Activated B cell treated with CpG ODN at 0.5 μM for 24 hours (primary cell): ENCODE data around the gene ADGRG6. TPM values are rescaled to one million over a fixed set of nuclear protein-coding genes. Genes with fewer than 3 reads are reported as not detected.

Experiments
- ATAC-seq: fragments of 200-7000 bp; cut with Tn5 transposase; one replicate; pipeline ENCODE4 v1.10.0; 2021; ENCODE audit warnings: low read depth, mild to moderate bottlenecking, moderate library complexity
- CTCF ChIA-PET: fragments of 350-600 bp; sonication (Branson Sonifier 250); formaldehyde crosslinking; loops from one replicate; lab custom pipeline; 2021; ENCODE audit warnings: antibody characterized with exemption; lab: Charles Lee
- POLR2A ChIA-PET: fragments of 350-600 bp; sonication (Branson Sonifier 250); formaldehyde crosslinking; loops from one replicate; lab custom pipeline; 2021; ENCODE audit warnings: antibody characterized with exemption; lab: Charles Lee
- DNase-seq: peaks from one replicate; pipeline ENCODE4 v3.0.0; 2022
- H3K27ac Mint-ChIP-seq: one replicate; pipeline ENCODE4 v1.8.0; 2020; ENCODE audit warnings: mixed read lengths
- H3K27me3 Mint-ChIP-seq: one replicate; pipeline ENCODE4 v1.8.0; 2021; ENCODE audit warnings: mixed read lengths
- H3K36me3 Mint-ChIP-seq: one replicate; pipeline ENCODE4 v1.8.0; 2021; ENCODE audit warnings: low read depth, mixed read lengths
- H3K4me1 Mint-ChIP-seq: one replicate; pipeline ENCODE4 v1.8.0; 2021; ENCODE audit warnings: mixed read lengths
- H3K4me3 Mint-ChIP-seq: one replicate; pipeline ENCODE4 v1.8.0; 2020; ENCODE audit warnings: mild to moderate bottlenecking, mixed read lengths
- H3K9me3 Mint-ChIP-seq: one replicate; pipeline ENCODE4 v1.8.0; 2020; ENCODE audit warnings: mixed read lengths
- intact Hi-C: fragments of 100-400 bp; cut with micrococcal nuclease; formaldehyde crosslinking; loops from one replicate; pipeline ENCODE4 v1.15.1; 2024
- total RNA-seq: library from RNA; stranded (reverse); gene quantifications from 2 replicates; pipeline ENCODE4 v1.2.3, GENCODE V29; 2022
- TF ChIP-seq, protein P1 (sequence below): fragments of 200-600 bp; IDR thresholded peaks from one replicate; pipeline ENCODE4 v1.8.0; 2022; ENCODE audit warnings: antibody characterized with exemption, mild to moderate bottlenecking

Gene ADGRG6
- total RNA-seq, 1 donor from 2014 or later: not detected

DNA sequence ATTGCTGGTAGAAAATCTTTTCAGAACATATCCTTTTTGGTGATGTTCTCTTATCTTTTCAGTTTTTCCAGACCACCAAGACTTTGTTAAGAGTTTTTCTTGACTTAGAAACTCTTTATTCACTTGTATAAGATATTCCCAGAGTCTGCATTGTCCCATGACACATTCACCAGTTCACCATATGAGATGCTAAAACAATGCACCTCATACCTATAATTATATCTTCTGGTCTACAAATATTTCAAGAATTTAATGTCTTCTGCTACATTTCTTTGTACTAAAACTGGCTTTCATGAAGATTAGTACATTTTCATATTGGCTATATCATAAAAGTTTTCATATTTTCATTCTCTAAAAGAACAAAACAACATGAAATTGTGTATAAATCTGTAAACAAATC lies 111.3 kb downstream of the ADGRG6 start:
- H3K4me3 Mint-ChIP-seq: no peak overlapping the region
- no peaks in the 10 kb centered on the region for H3K27me3 Mint-ChIP-seq
- no peaks in the 10 kb centered on the region for H3K9me3 Mint-ChIP-seq
- TF ChIP-seq, protein P1, sequence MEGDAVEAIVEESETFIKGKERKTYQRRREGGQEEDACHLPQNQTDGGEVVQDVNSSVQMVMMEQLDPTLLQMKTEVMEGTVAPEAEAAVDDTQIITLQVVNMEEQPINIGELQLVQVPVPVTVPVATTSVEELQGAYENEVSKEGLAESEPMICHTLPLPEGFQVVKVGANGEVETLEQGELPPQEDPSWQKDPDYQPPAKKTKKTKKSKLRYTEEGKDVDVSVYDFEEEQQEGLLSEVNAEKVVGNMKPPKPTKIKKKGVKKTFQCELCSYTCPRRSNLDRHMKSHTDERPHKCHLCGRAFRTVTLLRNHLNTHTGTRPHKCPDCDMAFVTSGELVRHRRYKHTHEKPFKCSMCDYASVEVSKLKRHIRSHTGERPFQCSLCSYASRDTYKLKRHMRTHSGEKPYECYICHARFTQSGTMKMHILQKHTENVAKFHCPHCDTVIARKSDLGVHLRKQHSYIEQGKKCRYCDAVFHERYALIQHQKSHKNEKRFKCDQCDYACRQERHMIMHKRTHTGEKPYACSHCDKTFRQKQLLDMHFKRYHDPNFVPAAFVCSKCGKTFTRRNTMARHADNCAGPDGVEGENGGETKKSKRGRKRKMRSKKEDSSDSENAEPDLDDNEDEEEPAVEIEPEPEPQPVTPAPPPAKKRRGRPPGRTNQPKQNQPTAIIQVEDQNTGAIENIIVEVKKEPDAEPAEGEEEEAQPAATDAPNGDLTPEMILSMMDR: no peak
- H3K4me1 Mint-ChIP-seq: no peaks in the 10 kb centered on the region
- ATAC-seq: no peak
- ChIA-PET CTCF (no interaction called here), POLR2A (no interaction called here)
- intact Hi-C loops: no loop called here
- DNase-seq: no peak
- H3K36me3 Mint-ChIP-seq: no peaks in the 10 kb centered on the region
- no peak overlapping the region for H3K27ac Mint-ChIP-seq

DNA sequence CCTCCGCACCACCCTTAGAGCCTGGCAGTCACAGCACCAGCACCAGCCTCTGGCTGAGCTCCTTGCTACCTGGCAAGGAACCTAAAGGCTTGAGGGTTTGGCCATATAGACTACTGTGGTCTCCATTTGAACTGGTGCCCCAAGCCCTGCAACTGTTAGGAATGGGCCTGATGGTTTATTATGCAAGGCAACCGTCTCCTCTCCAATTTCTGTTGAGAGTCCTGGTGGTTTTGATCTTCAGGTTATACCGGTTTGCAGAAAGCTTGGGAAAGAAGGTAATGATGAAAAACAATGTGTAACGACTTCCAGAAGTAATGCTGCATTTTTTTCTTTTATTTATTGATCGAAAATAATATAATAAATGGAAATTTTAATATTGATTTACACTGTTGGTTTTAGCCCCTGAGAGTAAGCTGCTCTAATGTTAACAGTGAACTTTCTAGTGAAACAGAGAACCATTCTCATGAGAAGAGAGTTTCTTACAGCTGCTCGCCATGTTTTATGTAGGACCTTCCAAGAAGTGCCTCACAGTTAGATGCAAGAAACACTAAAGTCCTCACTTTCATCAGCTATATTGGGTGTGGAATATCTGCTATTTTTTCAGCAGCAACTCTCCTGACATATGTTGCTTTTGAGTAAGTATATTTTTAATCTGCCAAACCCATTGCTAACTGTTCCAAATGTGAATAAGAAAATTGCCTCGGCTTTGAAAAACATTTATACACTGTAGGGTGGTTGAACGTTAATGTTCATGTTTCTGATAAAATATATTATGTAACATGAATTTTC lies 112.8 kb downstream of the ADGRG6 start:
- CTCF ChIA-PET: no interaction called here
- Mint-ChIP-seq H3K9me3 (no peaks in the 10 kb centered on the region), H3K36me3 (no peaks in the 10 kb centered on the region), H3K27ac (no peak overlapping the region), H3K27me3 (no peaks in the 10 kb centered on the region), H3K4me3 (no peak overlapping the region), H3K4me1 (no peaks in the 10 kb centered on the region)
- ATAC-seq (no peak), DNase-seq (no peak)
- POLR2A ChIA-PET: no interaction called here
- intact Hi-C loops: no loop called here
- TF ChIP-seq, protein P1: no peak

DNA sequence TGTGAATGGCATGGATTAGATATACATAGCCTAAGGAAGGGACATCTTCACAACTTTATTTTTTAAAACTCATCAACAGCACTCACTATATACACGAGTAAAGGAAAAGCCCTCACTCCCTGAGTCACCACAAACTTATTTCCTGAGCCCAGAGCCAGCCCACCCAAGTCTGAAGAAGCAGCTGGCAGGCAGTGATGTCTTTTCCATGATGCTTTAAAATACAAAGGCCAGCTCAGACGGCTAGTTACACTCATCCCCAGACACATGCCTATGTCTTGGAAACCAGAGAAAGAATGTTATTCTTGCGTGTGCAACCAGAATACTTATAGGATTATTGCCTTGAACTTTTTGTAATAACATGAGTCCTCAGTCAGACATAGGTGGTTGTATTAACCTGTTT lies 114.4 kb downstream of the ADGRG6 start:
- POLR2A ChIA-PET: no interaction called here
- TF ChIP-seq, protein P1: no peak
- H3K9me3 Mint-ChIP-seq: no peaks in the 10 kb centered on the region
- no peak overlapping the region for H3K4me3 Mint-ChIP-seq
- no peak overlapping the region for H3K27ac Mint-ChIP-seq
- H3K36me3 Mint-ChIP-seq: no peaks in the 10 kb centered on the region
- intact Hi-C loops: no loop called here
- ATAC-seq: no peak
- DNase-seq: no peak
- H3K27me3 Mint-ChIP-seq: no peaks in the 10 kb centered on the region
- H3K4me1 Mint-ChIP-seq: no peaks in the 10 kb centered on the region
- CTCF ChIA-PET: no interaction called here

DNA sequence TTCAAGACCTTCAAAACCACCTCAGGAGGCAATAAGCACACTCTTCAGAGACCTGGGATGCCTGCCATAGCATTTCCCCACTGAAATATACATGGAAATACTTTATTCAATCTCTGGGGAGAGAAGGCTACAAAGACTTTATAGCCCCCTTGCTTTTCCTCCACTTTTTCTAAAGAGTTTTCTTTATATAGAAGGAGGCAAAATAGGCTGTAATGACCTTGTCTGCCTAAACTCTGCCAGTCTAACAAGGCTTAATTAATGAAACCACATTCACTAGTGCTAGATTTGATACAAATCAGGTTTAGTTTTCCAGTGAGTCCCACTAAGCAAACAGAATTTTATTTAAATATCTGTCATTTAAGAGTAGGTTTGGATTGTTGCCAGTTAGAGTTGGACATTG lies 114.9 kb downstream of the ADGRG6 start:
- ATAC-seq (no peak), DNase-seq (no peak)
- CTCF ChIA-PET: no interaction called here
- TF ChIP-seq, protein P1: no peak
- Mint-ChIP-seq H3K36me3 (no peaks in the 10 kb centered on the region), H3K27ac (no peak overlapping the region), H3K4me1 (no peaks in the 10 kb centered on the region), H3K9me3 (no peaks in the 10 kb centered on the region), H3K4me3 (no peak overlapping the region), H3K27me3 (no peaks in the 10 kb centered on the region)
- intact Hi-C loops: no loop called here
- POLR2A ChIA-PET: no interaction called here

DNA sequence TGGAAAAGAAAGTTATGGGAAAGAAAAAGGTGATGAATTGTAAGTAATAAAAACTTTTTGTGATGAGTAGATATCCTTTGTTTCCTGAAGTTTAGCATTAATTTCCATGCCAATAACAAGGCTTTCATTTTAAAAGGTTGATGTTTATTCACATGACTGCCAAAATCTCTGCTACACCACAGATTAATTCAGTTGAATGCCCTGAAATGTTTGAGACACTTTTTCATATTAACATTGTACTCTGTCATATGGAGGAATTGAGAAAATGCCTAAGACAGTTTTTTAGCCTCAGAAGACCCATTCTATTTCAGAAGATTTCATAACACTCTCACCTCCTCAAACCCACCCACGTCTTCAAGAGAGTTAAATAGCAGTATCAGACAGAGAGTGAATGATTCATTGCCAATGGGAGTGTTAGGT lies 115.5 kb downstream of the ADGRG6 start:
- intact Hi-C loops: no loop called here
- CTCF ChIA-PET: no interaction called here
- TF ChIP-seq, protein P1: no peak
- H3K4me3 Mint-ChIP-seq: no peak overlapping the region
- no peaks in the 10 kb centered on the region for H3K36me3 Mint-ChIP-seq
- ATAC-seq: no peak
- no peaks in the 10 kb centered on the region for H3K9me3 Mint-ChIP-seq
- no peaks in the 10 kb centered on the region for H3K27me3 Mint-ChIP-seq
- H3K4me1 Mint-ChIP-seq: no peaks in the 10 kb centered on the region
- no peak overlapping the region for H3K27ac Mint-ChIP-seq
- POLR2A ChIA-PET: no interaction called here
- no peak for DNase-seq
